Left colon (tissue), 2 donors: ENCODE results near the gene ZXDC. TPM values are rescaled to one million over a fixed set of nuclear protein-coding genes. Genes with fewer than 3 reads are reported as not detected.

Experiments used
- ATAC-seq: fragments of 200-7000 bp; cut with Tn5 transposase; one replicate; pipeline ENCODE4 v1.9.1; 2020; ENCODE audit warnings: mild to moderate bottlenecking, moderate library complexity
- DNase-seq, 2 donors: peaks; one replicate each; pipeline ENCODE4 v3.0.0-alpha.2; 2020
- intact Hi-C, 2 donors: fragments of 100-400 bp; cut with DNase I in 1 of 2; cut with micrococcal nuclease in 1 of 2; formaldehyde crosslinking; loops; one replicate each; pipeline versions ENCODE4 v1.11.2 to v1.14.0; 2022; cut with DNase I, micrococcal nuclease
- total RNA-seq, 2 donors: library from RNA; stranded (reverse); fragmentation: NEBNext Ultra II Directional; extraction: Animal tissue kit (Norgen Biotek cat#: 25700); gene quantifications; one replicate each; pipeline ENCODE4 v1.2.1, GENCODE V29; 2021
- donor health status: DM: no; HTN: no; CAD: no.
- donor health status: DM: yes; HTN: yes; CAD: no.

ZXDC gene
- total RNA-seq, 2 donors from 2014 or later, result 25.7 to 30.2 TPM

DNA sequence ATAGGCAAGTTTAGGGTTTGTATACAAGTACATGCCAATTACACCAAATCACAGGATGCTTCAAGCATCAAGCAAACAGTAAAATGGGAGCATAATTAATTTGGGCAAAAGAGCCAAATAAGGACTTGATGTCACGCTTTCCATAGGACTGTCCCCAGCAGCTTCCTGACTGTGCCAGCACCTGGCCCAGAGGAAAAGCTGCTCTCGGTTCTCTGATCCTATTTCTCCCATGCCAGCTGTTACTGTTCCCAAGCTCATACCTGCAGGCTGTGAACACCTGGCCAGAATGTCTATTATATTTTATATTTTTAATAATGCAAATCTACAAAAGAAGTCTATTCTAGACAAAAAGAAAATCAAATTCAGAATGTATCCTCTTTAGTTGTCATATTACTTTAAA lies 12.2 kb downstream of the ZXDC start:
- ATAC-seq, result no peak
- intact Hi-C loops, result no loop called here
- no peak for DNase-seq

DNA sequence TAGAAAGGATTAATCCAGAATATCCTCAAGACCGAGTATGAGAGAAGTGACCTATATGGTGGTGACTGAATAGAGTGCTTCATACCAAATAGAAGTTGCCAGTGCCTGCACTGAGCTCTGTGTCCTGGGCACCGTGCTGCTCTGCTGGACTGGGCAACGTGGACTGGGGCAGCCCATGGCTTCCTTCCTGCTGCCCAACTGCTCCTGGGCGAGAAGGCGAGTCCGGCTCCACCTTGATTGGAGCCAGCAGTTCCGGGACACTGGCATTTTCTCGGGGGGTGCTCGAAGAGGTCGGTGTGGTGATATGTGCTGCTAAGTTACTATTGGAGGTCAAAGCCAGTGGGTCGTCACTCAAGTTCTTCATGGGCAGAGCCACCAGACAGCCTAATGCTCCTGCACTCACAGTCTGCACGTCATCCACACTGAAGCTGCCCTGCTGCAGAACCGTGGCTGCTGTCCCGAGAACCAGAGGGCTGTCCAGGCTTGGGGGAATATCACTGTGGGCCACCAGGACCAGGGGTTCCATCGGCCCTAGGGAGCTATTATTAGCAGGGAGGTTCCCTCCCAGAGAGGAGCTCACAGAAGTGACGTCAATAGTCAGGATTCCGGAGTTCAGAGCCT lies 14.1 kb downstream of the ZXDC start:
- no peak for DNase-seq
- ATAC-seq, result no peak
- intact Hi-C loops, result no loop called here

DNA sequence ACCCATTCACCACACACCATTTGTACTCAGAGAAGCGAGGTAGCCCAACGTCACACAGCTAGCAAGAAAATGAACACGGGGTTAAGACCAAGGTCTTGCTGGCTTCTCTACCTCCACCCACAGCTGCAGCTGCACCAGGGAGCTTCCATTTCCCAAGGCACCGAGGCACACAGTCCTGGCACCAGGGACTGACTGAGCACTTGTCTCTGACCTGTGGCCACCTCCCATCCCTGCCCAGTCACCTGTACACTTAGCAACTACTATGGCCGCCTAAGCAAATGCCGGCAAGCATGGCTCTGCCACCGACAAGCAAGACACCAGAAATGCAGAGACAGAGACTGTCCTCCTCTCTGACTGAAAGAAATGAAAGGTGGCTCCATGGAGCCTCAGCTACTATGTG lies 15.3 kb downstream of the ZXDC start:
- intact Hi-C loops, result no loop called here
- no peak for DNase-seq
- ATAC-seq, result no peak

DNA sequence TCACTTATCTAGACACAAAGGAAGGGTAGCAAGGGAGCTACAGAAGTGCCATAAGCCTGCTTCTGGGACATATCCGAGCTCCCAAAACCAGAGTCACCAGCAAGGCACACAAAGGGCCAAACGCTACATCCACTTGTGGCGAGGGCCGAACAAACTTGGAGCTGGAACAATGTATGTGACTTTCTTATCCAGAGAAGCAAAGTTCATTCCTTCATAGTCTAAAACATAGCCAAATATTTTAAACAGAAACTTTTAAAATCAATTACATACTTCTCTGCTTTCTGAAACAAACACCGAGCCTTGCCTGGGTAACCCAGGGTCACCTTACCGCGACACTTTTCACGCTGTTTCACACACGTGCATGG lies 15.9 kb downstream of the ZXDC start:
- DNase-seq, result no peak
- no peak for ATAC-seq
- intact Hi-C loops, result no loop called here

DNA sequence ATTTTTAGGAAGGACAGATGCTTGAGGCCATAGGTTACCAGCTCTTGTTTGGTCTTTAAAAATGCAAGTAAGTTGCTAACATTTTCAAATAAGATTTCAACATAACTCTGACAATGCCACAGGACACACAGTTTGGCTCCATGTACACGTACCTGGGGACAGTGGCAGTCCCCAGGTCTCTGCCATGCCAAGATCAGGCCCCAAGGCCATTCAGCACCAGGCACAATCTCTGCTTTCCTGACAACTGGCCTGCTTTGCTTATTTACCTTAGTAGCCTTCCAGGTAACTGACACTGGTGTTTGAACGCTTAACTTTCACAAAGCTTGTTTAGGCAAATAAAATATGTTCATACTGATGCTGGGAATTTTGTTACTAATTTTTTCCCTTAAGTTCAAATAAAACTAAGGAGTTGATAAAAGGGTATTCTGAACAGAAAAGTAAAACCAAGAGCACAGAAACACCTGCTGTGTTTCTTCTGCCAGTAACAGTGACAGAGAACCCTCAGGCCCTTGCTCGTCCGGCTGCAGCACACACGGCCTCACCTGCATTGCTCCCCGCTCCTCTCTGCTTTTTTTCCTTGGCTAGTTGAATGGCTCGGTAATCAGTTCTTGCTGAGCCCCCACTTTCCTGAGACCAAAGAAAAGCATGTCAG lies 16.5 kb downstream of the ZXDC start:
- ATAC-seq, result no peak
- intact Hi-C loops, result no loop called here
- DNase-seq, result no peak

DNA sequence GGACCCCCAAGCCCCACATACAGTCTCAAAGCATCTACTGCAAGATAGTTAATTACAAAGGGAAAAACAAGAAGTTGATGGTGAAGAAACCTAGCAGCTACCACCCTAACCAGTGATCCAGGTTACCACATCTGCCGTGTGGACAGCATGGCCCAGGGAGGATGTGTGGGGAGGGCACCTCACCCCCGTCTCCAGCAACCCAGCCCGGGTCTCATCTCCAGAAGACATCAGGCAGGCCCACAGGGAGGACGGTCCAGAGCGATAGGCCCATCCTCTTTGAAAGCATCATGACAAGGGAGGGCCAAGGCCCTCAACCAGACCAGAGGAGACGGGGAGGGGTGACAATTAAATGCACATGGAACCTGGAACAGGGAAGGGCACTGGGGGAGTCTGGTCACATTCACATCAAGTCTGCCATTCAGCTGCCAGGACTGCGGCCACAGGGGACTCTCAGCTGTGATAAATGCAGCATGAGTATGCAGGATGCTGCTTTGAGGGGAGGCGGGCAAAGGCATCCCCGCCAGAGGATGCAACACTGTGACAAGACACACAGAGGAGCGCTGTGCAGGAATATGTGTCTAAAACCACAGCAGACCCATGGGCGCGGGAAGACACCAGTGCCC lies 18.8 kb downstream of the ZXDC start:
- ATAC-seq (no peak), DNase-seq (no peak)
- intact Hi-C loops, result no loop called here

DNA sequence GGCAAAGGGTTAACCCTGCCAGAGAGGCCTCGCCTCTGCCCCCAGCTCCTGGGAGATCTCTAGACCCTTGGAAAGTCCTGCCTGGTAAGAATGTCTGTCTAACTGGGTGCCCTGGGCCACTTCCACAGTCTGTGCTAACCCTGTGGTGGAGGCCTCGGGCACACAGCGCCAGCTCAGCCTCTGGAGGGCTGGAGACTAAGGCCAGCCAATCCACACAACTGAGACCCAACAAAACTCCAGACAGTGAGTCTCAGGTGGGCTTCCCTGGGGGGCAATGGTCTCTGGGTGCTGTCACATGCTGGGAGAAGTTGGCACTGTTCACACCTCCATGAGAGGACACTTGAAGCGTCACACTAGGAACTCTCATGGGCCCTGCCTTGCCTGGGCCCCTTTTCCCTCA lies 19.5 kb downstream of the ZXDC start:
- intact Hi-C loops, result no loop called here
- no peak for ATAC-seq

DNA sequence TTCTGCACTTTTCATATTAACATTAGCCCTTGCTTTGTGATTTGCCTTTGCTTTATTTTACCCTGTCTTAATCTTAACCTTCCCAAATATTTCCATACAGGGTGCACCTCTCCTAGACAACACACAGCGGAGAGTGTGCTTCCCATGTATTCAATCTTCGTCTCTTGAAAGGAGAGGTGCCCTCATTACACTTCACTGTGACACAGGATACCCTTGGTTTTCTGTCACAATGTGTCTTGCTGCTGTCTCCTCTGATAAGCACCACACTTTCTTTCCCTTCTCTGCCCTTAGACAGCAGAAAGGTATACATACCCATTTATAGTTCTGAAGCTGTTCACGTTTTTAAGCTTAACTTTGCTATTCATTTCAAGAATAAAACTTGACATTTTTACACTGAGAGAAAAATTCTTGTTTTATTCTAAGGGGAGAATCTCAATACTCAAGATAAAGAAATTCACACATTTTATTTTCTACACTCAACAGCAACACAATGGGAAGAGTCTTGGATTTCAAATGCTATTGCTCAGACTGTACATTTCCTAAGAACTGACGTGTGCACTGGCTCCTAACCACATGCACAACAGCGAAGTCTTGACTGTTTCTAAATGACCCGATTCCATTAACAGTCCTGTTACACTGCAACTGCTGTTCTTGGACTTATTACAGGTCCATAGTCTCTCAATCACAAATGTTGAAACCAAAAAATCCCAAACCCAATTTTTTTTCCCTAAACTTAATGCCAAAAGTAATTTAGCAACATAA lies 21.1 kb downstream of the ZXDC start:
- DNase-seq (no peak), ATAC-seq (no peak)
- intact Hi-C loops, result no loop called here

More for the DNA sequence above, 19.5 kb downstream of the ZXDC start:
- no peak for DNase-seq

DNA sequence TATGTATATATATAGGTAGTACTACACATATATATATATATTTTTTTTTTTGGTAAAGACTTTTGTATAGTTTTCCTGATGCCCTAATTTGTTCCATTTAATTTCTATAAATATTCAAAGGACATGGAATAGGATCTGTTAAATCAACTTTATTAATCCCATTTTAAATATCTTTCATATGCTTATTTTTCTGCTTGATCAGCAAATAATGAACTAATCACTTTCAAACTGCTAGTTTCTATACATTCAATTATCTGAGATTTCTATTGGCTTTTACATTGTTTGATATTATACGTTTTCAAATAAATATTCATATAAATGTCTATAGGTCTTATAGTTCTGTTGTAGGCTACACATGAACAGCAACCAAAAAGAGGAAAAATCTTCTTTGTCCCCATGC lies 21.7 kb downstream of the ZXDC start:
- ATAC-seq (no peak), DNase-seq (no peak)
- intact Hi-C loops, result no loop called here

DNA sequence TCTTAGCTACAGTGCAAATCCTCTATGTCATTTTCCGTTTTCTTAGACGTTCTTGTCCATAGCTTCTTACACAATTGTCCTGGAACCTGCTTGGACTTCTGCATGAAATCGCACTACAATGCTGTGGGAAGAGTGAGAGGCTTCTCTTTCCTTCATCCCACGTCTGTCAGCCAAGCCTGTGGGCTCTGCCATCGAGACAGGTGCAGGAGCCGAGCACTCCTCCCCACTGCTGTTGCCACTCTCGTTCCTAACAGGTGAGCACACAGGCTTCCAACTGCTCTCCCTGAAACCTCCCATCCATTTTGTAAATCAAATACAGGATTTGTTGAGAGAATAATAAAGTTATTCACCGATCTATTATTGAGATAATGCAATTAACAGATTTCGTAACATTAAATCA lies 23.5 kb downstream of the ZXDC start:
- no peak for ATAC-seq
- intact Hi-C loops, result no loop called here
- no peak for DNase-seq

DNA sequence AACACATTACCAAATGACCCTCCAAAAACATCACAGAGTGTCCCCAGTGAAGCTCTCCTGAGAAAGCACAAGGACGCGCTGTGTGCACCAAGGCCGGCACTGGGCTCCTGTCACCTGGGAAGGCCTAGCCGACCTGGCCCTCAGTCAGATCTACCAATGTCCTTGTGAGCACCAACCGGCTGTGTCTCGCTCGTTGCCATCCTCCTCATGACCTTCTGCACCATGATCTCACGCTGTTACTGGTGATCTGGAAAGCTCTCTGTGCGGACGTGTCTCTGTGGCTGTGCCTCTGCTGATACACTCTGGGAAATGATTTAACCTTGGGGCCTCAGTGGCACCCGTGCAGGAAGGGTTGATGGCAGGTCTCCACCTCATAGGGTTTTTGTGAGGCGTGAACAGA lies 24.2 kb downstream of the ZXDC start:
- DNase-seq (no peak), ATAC-seq (no peak)
- intact Hi-C loops, result no loop called here

DNA sequence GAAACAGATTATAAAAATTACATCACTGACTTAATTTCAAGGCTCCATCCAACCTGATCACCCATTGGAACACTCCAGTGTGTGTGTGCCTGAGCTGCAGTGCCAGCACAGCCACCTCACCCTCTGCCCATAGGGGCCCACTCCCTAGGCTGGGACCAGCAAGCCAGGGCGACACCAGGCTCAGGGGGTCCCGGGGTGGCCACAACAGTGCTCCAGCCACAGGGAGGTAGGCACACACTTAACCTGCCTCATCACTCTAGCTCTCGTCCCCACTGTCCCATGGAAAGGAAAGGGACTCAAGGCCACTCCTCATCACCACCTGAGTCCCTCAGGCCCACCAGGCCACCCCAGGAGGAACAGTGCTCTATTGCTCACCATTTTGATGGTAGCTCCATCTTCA lies 24.9 kb downstream of the ZXDC start:
- intact Hi-C loops, result no loop called here
- ATAC-seq (no peak), DNase-seq (no peak)

DNA sequence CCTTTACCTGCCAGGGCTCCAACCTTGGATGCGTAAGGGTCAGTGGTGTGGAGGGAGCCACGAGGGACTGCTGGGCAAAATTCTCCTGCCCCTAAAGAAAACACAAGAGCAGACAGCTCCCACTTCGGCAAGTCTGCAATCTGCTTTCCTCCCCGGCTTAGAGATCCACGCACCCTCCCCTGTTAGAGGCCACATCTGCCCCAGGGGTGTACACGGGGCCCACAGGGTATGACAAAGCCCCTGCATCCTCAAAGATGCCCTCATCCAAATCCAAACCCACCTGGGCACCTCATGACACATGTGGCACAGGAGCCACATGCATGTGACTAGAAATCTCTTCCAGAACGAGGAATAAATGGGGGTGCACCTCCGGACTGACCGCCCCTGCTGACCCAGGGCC lies 25.5 kb downstream of the ZXDC start:
- intact Hi-C loops, result no loop called here
- no peak for DNase-seq
- no peak for ATAC-seq

DNA sequence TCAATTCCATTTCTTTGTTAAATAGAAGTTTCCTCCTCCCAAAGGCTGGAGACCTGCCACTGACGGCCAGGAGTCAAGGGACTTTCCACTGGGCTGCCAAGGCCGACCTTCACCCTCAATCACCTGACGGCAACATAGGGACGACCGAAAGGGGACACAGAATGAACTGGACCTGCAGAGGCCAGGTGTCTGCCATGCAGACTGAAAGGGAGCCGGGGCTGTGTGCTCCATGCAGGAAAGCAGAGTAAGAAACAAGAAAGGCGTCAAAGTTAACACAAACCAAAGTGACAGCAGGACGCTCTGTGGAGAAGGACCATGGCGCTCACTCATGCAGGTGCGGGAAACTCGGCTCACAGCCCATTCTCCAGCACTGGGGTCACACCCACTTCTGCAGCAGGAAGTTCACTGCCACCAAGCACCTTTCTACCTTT lies 26.1 kb downstream of the ZXDC start:
- DNase-seq (no peak), ATAC-seq (peak; percentile 61)
- intact Hi-C loops, result no loop called here

DNA sequence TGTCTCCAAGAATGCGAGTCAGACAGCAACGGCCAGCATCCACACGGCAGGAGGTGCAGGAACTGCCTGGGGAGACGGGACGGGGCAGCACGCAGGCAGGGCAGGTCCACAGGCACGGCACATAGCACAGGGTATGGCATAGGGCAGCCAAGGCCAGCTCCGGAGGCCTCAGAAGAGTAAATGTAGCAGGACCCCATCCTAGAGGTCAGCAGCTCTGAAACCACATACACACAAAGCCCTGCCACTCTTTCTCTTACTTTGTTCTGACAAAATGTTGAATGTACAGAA lies 26.9 kb downstream of the ZXDC start:
- intact Hi-C loops, result no loop called here
- DNase-seq (no peak), ATAC-seq (no peak)

DNA sequence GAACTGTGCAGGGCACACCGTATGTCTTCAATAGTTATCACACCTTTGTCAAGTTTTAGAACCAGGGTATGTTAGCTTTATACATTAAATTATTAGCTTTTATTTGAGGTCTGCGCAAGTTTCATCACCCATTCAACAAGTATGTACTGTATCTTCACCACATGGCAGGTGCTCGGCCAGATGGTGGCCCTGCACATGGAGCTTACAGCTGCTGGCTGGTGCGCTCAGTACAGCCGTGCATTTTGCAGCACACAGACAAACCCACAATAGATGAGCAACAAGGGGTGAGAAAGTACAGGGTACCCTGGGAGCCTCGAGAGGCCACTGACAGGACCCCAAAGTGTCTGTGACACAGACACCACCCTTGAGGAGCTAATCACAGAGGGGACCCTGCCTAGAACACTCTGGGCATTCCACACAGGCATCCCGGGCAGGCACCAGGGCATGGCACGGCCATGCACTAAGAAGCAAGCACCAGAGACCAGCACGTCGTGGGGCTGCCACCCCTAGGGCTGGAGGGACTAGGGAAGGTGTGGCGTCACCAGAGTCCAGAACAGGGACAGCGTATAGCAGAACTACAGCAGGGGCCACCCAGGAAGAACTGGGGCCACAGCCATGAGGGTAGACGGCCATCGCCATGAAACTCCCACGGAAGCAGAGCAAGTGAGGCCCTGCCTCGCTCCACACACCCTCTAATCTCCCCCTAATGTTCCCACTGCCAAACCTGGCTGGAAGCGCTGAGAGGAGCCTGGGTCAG lies 27.4 kb downstream of the ZXDC start:
- intact Hi-C loops, result no loop called here
- ATAC-seq, result no peak
- no peak for DNase-seq

DNA sequence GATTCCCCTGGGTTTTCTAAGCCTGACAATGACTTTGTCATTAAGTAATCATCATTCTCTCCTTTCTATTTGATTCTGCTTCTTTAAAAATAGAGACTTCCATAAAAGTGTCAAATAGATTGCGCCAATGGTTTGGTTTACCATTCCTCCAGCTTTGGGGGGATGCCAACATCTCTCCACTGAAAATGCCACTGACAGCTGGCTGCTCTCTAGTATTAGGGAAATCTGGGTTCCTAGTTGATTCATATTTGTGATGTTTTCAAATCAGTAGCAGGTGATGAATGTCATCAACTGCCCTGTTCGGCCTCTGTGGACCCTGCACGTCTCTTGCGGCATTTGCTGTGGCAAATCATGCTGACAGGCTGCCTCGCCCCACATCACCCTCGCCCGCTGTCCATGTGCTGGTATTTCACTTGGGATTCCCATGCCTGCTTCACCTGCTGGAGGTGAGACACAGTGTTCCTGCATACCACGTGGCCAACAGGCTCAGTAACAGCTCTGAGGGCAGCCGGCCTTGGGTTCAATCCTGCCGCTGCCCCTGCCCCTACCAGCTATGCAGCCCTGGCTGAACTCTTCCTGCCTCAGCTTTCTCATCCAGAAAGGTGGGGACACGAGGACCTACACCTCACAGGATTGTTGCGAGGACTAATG lies 28.1 kb downstream of the ZXDC start:
- intact Hi-C loops, result no loop called here
- no peak for ATAC-seq

DNA sequence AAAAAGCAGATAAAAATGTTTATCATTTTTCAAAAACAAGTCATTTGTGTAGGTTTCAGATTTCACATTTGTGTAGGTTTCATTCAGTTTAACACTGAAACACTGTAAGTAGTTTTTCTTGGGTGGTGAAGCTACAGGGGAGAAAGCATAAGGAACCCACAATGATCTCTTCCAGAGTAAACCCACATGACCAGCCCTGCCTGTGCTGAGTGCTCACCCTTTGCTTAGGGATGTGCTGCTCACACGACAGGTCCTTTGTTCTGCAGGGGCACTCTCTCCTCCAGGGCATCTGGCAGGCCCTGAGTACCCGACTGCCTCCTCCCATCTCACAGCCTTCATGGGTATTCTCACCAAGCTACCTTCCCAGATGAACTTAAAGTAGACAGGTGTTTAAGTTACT lies 28.9 kb downstream of the ZXDC start:
- no peak for DNase-seq
- no peak for ATAC-seq
- intact Hi-C loops, result no loop called here

More for the DNA sequence above, 28.1 kb downstream of the ZXDC start:
- DNase-seq, result no peak

DNA sequence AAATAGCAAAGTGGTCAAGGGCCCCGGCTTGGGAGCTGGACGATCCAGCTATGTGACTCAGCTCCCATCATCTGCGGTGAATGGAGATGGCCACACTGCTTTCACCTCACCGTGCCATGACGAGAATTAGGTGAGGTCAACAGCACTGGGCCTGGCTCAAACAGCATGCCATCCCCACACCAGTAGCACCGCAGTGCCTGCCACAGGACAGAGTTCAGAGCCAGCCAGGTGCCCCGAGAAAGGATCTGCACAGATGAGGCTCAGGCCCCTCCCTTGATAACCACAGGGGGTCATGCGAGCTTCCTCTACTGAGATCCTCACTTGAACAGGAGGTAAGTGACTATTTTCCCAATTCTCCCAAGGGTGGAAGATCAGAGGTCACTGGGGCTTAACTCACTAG lies 29.4 kb downstream of the ZXDC start:
- intact Hi-C loops, result no loop called here
- DNase-seq, result no peak

More for the DNA sequence above, 29.4 kb downstream of the ZXDC start:
- ATAC-seq, result no peak
